Measurements from ENCODE around the gene TRAPPC2L. TPM values are rescaled to one million over a fixed set of nuclear protein-coding genes. Genes with fewer than 3 reads are reported as not detected.

TRAPPC2L gene
- total and polyA plus RNA-seq, 10 of the 15 experiments (the other 5 are each of a cell fraction or from before 2014, with no cell fraction given), result 56.3 to 363 (median 118) TPM

GRCh38 chr16:88900662-88901052 is 43.7 kb downstream of the TRAPPC2L start:
- Histone ChIP-seq H2AFZ (ENCODE audit: control insufficient read depth, low read depth, low read length) (no peak overlapping the region), H4K20me1 (ENCODE audit: control insufficient read depth, insufficient read depth) (no peaks in the 10 kb centered on the region), H3K9ac (ENCODE audit: control insufficient read depth, insufficient read depth, low read length) (no peak overlapping the region), H3K4me1 (ENCODE audit: control insufficient read depth, insufficient read depth, low read length) (no peaks in the 10 kb centered on the region), H3K9me3 (replicated peaks; ENCODE audit: control insufficient read depth, insufficient read depth, low read length) (no peaks in the 10 kb centered on the region), H3K27me3 (replicated peaks in 1 of 2; ENCODE audit: control insufficient read depth in 2 of 2, insufficient read depth in 2 of 2, low read length in 1 of 2) (no peaks in the 10 kb centered on the region), H3K79me2 (ENCODE audit: control insufficient read depth, insufficient read depth, low read length) (no peaks in the 10 kb centered on the region), H3K36me3 (ENCODE audit: control insufficient read depth in 2 of 2, insufficient read depth in 2 of 2, low read length in 1 of 2) (no peaks in the 10 kb centered on the region; a peak in 3 of 4 replicates), H3K4me2 (ENCODE audit: control insufficient read depth, insufficient read depth) (no peak overlapping the region), H3K4me3 (no peak overlapping the region), H3K27ac (ENCODE audit: control insufficient read depth, insufficient read depth) (no peak overlapping the region)
- BruUV-seq (replicated peaks), result no TSS peak
- TF ChIP-seq CREB1 (IDR thresholded peaks at IDR 0.05; ENCODE audit: low read depth) (no peak), ZNF207 (IDR thresholded peaks at IDR 0.05; ENCODE audit: borderline replicate concordance) (no peak), ATF7 (IDR thresholded peaks at IDR 0.05; ENCODE audit: low read depth) (no peak), BACH1 (IDR thresholded peaks at IDR 0.05; ENCODE audit: borderline replicate concordance) (no peak), SREBF2 (IDR thresholded peaks at IDR 0.05; ENCODE audit: low read length) (no peak), MTA3 (IDR thresholded peaks at IDR 0.05; ENCODE audit: borderline replicate concordance, low read length) (no peak), DPF2 (IDR thresholded peaks at IDR 0.05) (no peak), BCLAF1 (IDR thresholded peaks at IDR 0.05) (no peak), BCL3 (IDR thresholded peaks at IDR 0.05; ENCODE audit: borderline replicate concordance, insufficient read depth, low read depth, low read length, poor library complexity, severe bottlenecking) (no peak), CBX5 (IDR thresholded peaks at IDR 0.05; ENCODE audit: low read depth) (no peak), BHLHE40 (IDR thresholded peaks at IDR 0.05; ENCODE audit: borderline replicate concordance in 1 of 2, low read depth in 2 of 2, low read length in 1 of 2) (no peak), GATAD2B (conservative IDR thresholded peaks at IDR 0.05; ENCODE audit: low read depth) (no peak), SKIL (IDR thresholded peaks at IDR 0.05; ENCODE audit: low read depth, poor library complexity, severe bottlenecking) (no peak), CHD4 (IDR thresholded peaks at IDR 0.05) (no peak), NR2C2 (IDR thresholded peaks at IDR 0.05; ENCODE audit: borderline replicate concordance, control insufficient read depth, insufficient read length, low read depth) (no peak), RCOR1 (conservative IDR thresholded peaks at IDR 0.05; ENCODE audit: low read depth, low read length) (no peak)
- intact Hi-C loops (cut with micrococcal nuclease; ENCODE audit: unreplicated experiment) (no loop called here), in situ Hi-C loops (cut with MboI) (no loop called here)
- SMC1A ChIA-PET (ENCODE audit: uncharacterized antibody, unreplicated experiment), result no interaction called here
- ATAC-seq (no peak), FAIRE-seq (no peak), DNase-seq (ENCODE audit: low read depth, low spot score) (no peak)
- 95% methylated on average over 12 of the region's 12 CpGs for WGBS (ENCODE audit: insufficient coverage, insufficient replicate concordance, low lambda C conversion rate, missing lambda C conversion rate)
- POLR2A ChIA-PET, result no interaction called here
- CTCF ChIA-PET, result no interaction called here
- RAD21 ChIA-PET (ENCODE audit: unreplicated experiment), result no interaction called here

All from GM12878 (cell line).